ENCODE measurements around the gene TSPAN11. TPM values are rescaled to one million over a fixed set of nuclear protein-coding genes. Genes with fewer than 3 reads are reported as not detected.
"Not testable (repeated sequence)": the region's sequence is repeated elsewhere in the genome, so short reads cannot be mapped to it uniquely, and the experiment has no call there.

The TSPAN11 gene
- total and polyA plus RNA-seq, 5 donors: 2.8 to 4.9 (median 4.0) TPM

DNA sequence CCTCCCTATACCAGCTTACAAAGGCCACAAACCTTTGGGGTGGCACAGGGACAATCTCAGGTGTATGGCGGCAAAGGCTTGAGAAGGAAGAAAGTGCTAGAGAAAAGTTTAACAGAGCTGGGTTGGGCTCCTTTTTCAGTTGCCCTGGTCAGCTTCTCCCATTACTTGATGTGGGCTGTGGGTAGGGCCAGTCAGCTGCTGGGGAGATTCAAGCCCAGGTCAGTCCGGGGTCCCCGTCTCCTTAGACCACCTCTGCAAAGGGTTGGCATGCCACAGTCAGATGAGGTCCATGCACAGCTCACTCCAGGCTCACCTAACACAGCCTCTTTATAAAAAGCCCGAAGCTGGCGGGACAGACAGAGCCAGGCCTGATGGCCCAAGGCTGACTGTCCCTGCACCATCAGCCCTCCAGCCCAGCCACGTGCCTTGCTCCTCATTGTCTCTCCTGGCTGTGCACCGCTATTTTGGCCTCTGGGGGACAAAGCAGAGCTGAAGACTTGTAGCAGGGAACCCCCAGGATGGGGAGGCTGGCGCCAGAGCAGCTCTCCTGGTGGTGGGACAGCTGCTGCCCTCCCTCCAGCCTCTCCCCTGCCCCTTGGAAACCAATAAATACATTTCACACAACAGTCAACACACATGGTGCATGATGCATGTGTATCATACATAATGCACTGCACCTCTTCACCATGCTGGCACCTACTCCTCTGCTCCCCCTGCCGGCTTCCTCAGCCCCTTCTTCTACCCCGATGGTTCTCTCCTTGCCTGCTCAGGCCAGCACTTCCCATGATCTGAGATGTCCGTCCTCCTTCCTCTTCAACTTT lies 85.4 kb downstream of the TSPAN11 start:
- intact Hi-C loops (cut with DNase I): no loop called here
- H3K27ac ChIP-seq (ENCODE audit: low read length): no peak overlapping the region
- 86% methylated on average over 11 of the region's 11 CpGs for WGBS
- DNase-seq (no peak), ATAC-seq (peak in 1 of 2 donors; percentile 22)
- no peaks in the 10 kb centered on the region for H3K27me3 ChIP-seq (ENCODE audit: control insufficient read depth, insufficient read depth)
- no peak overlapping the region for H3K4me3 ChIP-seq (ENCODE audit: low read length)
- H3K9me3 ChIP-seq (ENCODE audit: control insufficient read depth, low read length): no peaks in the 10 kb centered on the region
- no peaks in the 10 kb centered on the region for H3K4me1 ChIP-seq (ENCODE audit: control insufficient read depth, insufficient read depth, low read length)

DNA sequence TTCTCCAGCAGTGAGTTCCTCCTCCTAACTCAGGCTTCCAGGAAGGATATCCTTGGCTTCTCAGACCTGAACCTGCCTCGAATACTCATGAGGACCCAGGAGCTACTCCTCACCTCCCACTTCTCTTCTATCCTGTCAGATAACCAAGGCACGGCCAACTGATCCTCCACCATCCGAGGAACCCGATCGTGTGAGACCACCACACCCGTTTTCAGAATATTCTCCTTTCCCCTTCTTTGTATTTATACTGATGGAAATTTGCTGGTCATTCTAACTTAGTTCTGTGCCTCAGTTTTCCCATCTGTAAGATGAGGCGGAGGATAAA lies 86.0 kb downstream of the TSPAN11 start:
- intact Hi-C loops (cut with DNase I); H3K27me3 ChIP-seq (ENCODE audit: control insufficient read depth, insufficient read depth); H3K4me3 ChIP-seq (ENCODE audit: low read length); H3K4me1 ChIP-seq (ENCODE audit: control insufficient read depth, insufficient read depth, low read length); H3K27ac ChIP-seq (ENCODE audit: low read length); DNase-seq; H3K9me3 ChIP-seq (ENCODE audit: control insufficient read depth, low read length); ATAC-seq: not testable (repeated sequence)
- 87% methylated on average over 7 of the region's 7 CpGs for WGBS

DNA sequence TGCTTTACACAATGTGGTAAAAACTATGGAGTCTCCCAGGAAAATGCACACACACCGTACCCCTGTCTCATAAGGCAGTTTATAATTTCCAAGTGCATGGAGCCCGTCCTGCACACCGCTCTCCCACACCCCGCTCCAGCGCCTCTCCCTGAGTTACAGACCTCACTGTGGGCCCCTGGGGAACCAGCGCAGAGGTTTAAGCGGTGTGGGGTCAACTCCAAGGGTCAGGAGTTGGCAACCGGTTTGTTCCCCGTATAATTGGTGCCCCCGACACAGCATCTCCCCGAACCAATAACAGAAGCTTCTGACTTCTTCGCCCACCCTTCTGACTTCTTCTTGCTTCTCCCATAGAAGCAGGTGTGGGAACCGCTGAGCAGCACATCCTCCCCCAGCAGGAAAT lies 88.7 kb downstream of the TSPAN11 start:
- WGBS: 92% methylated on average over 13 of the region's 13 CpGs
- no peak overlapping the region for H3K4me3 ChIP-seq (ENCODE audit: low read length)
- ATAC-seq: no peak
- H3K27me3 ChIP-seq (ENCODE audit: control insufficient read depth, insufficient read depth): no peaks in the 10 kb centered on the region
- no peaks in the 10 kb centered on the region for H3K9me3 ChIP-seq (ENCODE audit: control insufficient read depth, low read length)
- no peak for DNase-seq
- intact Hi-C loops (cut with DNase I): no loop called here
- H3K27ac ChIP-seq (ENCODE audit: low read length): no peak overlapping the region
- no peaks in the 10 kb centered on the region for H3K4me1 ChIP-seq (ENCODE audit: control insufficient read depth, insufficient read depth, low read length)

DNA sequence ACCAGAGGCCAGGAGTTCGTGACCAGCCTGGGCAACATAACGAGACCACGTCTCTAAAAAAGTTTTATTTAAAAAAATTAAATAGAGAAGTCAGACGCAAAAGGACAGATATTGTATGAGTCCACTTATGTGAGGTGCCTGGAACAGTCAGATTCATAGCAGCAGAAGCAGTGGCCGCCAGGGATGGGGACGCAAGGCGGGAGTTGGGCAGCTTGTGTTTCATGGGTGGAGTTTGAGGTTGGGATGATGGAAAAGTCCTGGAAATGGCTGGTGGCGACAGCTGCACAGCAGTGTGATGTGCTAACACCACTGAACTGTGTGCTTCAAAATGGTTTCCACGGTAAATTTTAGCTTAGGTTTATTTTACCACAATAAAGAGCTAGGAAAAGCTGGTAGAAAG lies 89.5 kb downstream of the TSPAN11 start:
- no peak for DNase-seq
- ATAC-seq: no peak
- WGBS: 72% methylated on average over 9 of the region's 9 CpGs

DNA sequence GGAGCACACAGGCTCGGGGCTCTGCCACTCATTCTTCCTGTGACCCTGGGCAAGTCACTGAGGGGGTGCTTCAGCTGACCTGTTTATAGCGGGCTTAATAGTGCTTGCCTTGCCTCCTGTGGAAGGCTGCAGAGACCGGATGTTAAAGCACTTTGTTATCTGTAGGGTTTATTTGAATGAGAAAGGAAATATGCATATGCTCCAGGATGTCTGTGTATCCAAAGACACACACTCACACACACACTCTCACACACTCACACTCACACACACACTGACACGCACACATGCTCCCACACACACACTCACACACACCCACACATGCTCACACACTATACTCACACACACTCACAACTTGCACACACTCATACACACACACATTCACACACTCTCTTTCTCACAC lies 91.0 kb downstream of the TSPAN11 start:
- no peaks in the 10 kb centered on the region for H3K27me3 ChIP-seq (ENCODE audit: control insufficient read depth, insufficient read depth)
- no peaks in the 10 kb centered on the region for H3K9me3 ChIP-seq (ENCODE audit: control insufficient read depth, low read length)
- ATAC-seq: peak in 1 of 2 donors; percentile 17
- 72% methylated on average over 4 of the region's 4 CpGs for WGBS
- no peak overlapping the region for H3K4me3 ChIP-seq (ENCODE audit: low read length)
- H3K27ac ChIP-seq (ENCODE audit: low read length): no peak overlapping the region
- no peak for DNase-seq
- no peaks in the 10 kb centered on the region for H3K4me1 ChIP-seq (ENCODE audit: control insufficient read depth, insufficient read depth, low read length)
- intact Hi-C loops (cut with DNase I): no loop called here

More for the DNA sequence above, 89.5 kb downstream of the TSPAN11 start:
- intact Hi-C loops (cut with DNase I): no loop called here
- H3K4me3 ChIP-seq (ENCODE audit: low read length): no peak overlapping the region
- H3K27ac ChIP-seq (ENCODE audit: low read length): no peak overlapping the region
- H3K4me1 ChIP-seq (ENCODE audit: control insufficient read depth, insufficient read depth, low read length): no peaks in the 10 kb centered on the region
- no peaks in the 10 kb centered on the region for H3K27me3 ChIP-seq (ENCODE audit: control insufficient read depth, insufficient read depth)
- no peaks in the 10 kb centered on the region for H3K9me3 ChIP-seq (ENCODE audit: control insufficient read depth, low read length)

DNA sequence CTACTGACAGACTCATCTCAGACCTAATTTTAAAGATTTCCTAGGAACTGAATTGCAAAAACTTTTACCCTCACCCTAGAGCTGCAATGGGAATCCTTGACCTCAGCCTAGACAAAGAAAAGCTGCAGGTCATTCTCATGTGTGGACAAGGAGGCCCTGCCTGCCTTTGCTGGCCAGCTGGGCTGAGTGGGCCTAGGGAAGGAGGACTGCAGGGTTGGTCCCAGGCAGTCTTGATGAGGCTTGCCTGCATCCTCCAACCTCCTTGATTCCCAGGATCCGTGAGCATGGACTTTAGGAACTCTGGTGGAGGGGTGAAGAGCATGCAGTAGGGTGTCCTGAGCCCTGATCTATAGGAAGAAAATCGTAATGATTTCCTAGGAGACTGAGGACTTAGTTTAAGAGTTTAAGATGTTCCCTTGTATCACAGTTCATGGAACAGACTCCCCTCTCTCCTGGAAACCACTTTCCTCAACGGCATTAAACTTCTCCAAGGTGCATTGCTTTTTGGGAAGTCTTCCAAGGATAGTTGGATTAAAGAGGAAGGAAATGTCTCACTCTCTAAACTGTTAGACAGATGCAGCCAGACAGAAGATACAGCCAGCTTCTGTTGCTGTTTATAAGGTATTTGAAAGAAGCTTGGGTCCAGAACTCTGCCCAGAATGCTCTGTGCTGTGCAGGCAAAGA lies 91.7 kb downstream of the TSPAN11 start:
- no peak for DNase-seq
- Histone ChIP-seq H3K27me3 (ENCODE audit: control insufficient read depth, insufficient read depth) (no peaks in the 10 kb centered on the region), H3K4me3 (ENCODE audit: low read length) (no peak overlapping the region), H3K27ac (ENCODE audit: low read length) (no peak overlapping the region), H3K4me1 (ENCODE audit: control insufficient read depth, insufficient read depth, low read length) (no peaks in the 10 kb centered on the region), H3K9me3 (ENCODE audit: control insufficient read depth, low read length) (no peaks in the 10 kb centered on the region)
- intact Hi-C loops (cut with DNase I): no loop called here
- ATAC-seq: no peak
- WGBS: 74% methylated on average over 3 of the region's 3 CpGs

DNA sequence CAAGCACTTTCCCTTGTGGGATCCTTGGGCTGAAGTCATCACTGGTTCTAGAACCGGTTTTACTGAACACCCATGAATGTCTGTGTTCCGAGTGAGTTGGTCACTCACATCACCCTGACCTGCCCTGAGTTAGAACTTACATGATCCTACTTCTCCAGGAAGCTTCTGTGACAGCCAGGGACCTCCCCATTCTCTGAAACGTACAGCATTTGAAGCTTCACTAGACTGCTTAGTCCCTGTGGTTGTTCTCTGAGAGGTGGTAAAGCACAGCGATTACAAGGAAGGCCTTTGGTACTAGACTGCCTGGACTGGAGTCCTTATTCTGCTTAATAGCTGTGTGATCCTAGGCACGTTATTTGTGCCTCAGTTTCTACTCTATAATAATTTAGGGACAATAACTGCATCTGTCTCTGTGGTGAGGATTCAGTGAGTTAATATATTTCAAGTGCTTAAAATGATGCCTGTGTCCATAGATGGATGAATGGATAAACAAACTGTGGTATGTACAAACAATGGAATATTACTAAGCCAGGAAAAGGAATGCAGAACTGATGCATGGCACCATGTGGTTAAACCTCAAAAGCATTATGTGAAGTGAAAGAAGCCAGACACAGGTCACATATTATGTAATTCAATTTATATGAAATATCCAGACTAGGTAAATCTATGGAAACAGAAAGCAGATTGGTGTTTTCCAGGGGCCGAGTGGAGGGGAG lies 92.4 kb downstream of the TSPAN11 start:
- Histone ChIP-seq H3K4me1 (ENCODE audit: control insufficient read depth, insufficient read depth, low read length) (no peaks in the 10 kb centered on the region), H3K9me3 (ENCODE audit: control insufficient read depth, low read length) (no peaks in the 10 kb centered on the region), H3K4me3 (ENCODE audit: low read length) (no peak overlapping the region), H3K27me3 (ENCODE audit: control insufficient read depth, insufficient read depth) (no peaks in the 10 kb centered on the region), H3K27ac (ENCODE audit: low read length) (no peak overlapping the region)
- WGBS: 89% methylated on average over 6 of the region's 6 CpGs
- DNase-seq (no peak), ATAC-seq (no peak)
- intact Hi-C loops (cut with DNase I): no loop called here

DNA sequence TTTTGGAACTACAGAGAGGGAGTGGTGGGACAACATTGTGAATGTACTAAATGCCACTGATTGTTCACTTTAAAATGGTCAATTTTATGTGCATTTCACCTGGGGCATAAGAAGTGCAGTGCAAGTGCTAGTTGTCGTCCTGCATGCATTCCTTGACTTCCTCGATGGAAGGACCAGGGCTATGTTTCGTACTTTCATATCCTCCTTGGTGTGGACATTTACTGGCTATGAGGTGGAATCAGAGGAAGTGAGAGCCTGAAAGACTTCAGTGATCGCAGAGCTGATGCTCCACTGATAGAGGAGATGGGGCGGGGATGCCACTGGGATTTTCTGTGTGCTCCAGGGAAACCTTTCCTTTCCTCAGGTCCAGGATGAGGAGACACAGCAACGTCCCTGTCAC lies 93.0 kb downstream of the TSPAN11 start:
- ATAC-seq: no peak
- no peaks in the 10 kb centered on the region for H3K9me3 ChIP-seq (ENCODE audit: control insufficient read depth, low read length)
- no peak overlapping the region for H3K27ac ChIP-seq (ENCODE audit: low read length)
- H3K4me1 ChIP-seq (ENCODE audit: control insufficient read depth, insufficient read depth, low read length): no peaks in the 10 kb centered on the region
- intact Hi-C loops (cut with DNase I): no loop called here
- WGBS: 91% methylated on average over 6 of the region's 6 CpGs
- no peak overlapping the region for H3K4me3 ChIP-seq (ENCODE audit: low read length)
- no peaks in the 10 kb centered on the region for H3K27me3 ChIP-seq (ENCODE audit: control insufficient read depth, insufficient read depth)
- DNase-seq: no peak

DNA sequence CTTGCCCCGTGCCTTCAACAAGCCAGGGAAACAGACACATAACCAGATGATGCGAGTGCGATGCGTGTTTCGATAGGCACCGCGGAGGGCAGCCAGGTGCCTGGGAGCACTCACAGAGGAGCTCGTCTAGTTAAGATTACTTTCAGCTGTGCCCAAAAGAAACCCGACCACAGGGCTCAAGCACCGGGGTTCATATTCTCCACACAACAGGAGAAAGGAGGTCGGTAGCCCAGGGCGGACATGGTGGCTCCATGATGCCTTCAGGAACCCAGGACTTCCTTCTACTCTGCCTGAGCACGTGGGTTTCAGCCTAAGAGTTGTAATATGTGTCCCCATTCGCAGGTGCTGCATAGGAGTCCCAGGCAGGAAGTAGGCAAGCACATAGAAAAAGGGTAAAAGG lies 93.4 kb downstream of the TSPAN11 start:
- no peaks in the 10 kb centered on the region for H3K4me1 ChIP-seq (ENCODE audit: control insufficient read depth, insufficient read depth, low read length)
- WGBS: 88% methylated on average over 14 of the region's 14 CpGs
- H3K4me3 ChIP-seq (ENCODE audit: low read length): no peak overlapping the region

DNA sequence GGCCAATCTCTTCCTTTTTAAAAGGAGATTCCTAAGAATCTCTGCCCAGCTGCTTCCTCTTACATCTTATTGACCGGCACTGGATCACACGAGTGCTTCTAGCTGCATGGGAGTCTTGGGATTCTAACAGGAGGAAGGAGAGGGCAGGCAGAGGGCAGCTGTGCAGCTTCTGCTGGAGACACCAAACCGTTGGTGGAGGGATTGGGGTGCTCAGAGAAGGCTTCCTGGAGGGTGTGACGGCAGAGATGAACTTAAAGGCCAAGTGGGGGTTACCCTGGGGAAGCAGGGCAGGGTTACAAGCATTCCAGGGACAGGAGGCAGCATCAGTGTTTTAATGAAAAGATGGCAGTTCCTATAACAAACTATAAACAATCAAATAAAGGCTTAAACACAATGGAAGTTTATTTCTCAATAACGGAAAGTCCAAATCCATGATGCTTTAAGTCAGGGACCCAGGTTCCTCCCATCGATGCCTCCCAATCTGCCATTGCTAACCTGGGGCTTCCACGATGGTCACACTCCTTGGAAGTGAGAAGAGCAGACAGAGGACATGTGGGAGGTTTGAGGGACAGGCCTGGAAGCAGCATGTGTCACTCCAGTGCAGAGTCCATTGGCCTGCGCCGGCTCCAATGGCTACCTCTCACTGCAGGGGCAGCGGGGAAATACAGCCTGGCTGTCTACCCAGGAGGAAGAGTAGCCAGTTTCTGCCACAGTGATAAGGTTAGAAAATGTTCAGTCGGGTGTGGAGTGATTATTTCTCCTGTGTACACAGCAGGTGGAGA lies 94.0 kb downstream of the TSPAN11 start:
- no peaks in the 10 kb centered on the region for H3K9me3 ChIP-seq (ENCODE audit: control insufficient read depth, low read length)
- H3K4me1 ChIP-seq (ENCODE audit: control insufficient read depth, insufficient read depth, low read length): no peaks in the 10 kb centered on the region
- ATAC-seq (no peak), DNase-seq (no peak)
- H3K27ac ChIP-seq (ENCODE audit: low read length): no peak overlapping the region
- WGBS: 87% methylated on average over 11 of the region's 11 CpGs
- intact Hi-C loops (cut with DNase I): no loop called here
- H3K4me3 ChIP-seq (ENCODE audit: low read length): no peak overlapping the region
- no peaks in the 10 kb centered on the region for H3K27me3 ChIP-seq (ENCODE audit: control insufficient read depth, insufficient read depth)

More for the DNA sequence above, 93.4 kb downstream of the TSPAN11 start:
- Histone ChIP-seq H3K9me3 (ENCODE audit: control insufficient read depth, low read length) (no peaks in the 10 kb centered on the region), H3K27ac (ENCODE audit: low read length) (no peak overlapping the region), H3K27me3 (ENCODE audit: control insufficient read depth, insufficient read depth) (no peaks in the 10 kb centered on the region)
- intact Hi-C loops (cut with DNase I): no loop called here
- DNase-seq (no peak), ATAC-seq (no peak)

Measured in right cardiac atrium (tissue), 5 donors.